ENCODE measurements around the gene GALNT18. TPM values are rescaled to one million over a fixed set of nuclear protein-coding genes. Genes with fewer than 3 reads are reported as not detected.

The GALNT18 gene
- total RNA-seq, 1 experiment from 2014 or later = 14.1 TPM

- intact Hi-C loops (cut with micrococcal nuclease) = no loop called here
- H3K9me3 Mint-ChIP-seq (ENCODE audit: unreplicated experiment) = no peaks in the 10 kb centered on the region
- no TSS peak for BruUV-seq (replicated peaks)
- TF ChIP-seq CTCF (IDR thresholded peaks at IDR 0.05; ENCODE audit: unreplicated experiment) = no peak
- peaks cover 9% of the 10 kb centered on the region for H3K36me3 Mint-ChIP-seq (ENCODE audit: insufficient read depth, unreplicated experiment)
- H3K4me1 Mint-ChIP-seq (ENCODE audit: insufficient read depth, unreplicated experiment) = peaks cover 11% of the 10 kb centered on the region
- ChIA-PET CTCF (interaction anchor here (0.6 to 1.0 kb wide), 2 partner anchors 144 to 150 kb away, joined by 3 read pairs; no protein-coding TSS in a partner anchor), POLR2A (no interaction called here)
- H3K4me3 Mint-ChIP-seq (ENCODE audit: unreplicated experiment) = no peak overlapping the region
- no peak for DNase-seq (ENCODE audit: unreplicated experiment)
- no peaks in the 10 kb centered on the region for H3K27me3 Mint-ChIP-seq (ENCODE audit: insufficient read depth, unreplicated experiment)
- H3K27ac Mint-ChIP-seq (ENCODE audit: low read depth, unreplicated experiment) = no peak overlapping the region
These were observed 185.0 kb downstream of the GALNT18 start for GRCh38 chr11:11436715-11437313.

- Mint-ChIP-seq H3K4me1 (ENCODE audit: insufficient read depth, unreplicated experiment) (peaks cover 14% of the 10 kb centered on the region), H3K27me3 (ENCODE audit: insufficient read depth, unreplicated experiment) (no peaks in the 10 kb centered on the region), H3K9me3 (ENCODE audit: unreplicated experiment) (no peaks in the 10 kb centered on the region), H3K27ac (ENCODE audit: low read depth, unreplicated experiment) (no peak overlapping the region), H3K4me3 (ENCODE audit: unreplicated experiment) (no peak overlapping the region), H3K36me3 (ENCODE audit: insufficient read depth, unreplicated experiment) (peaks cover 9% of the 10 kb centered on the region)
- CTCF ChIA-PET = interaction anchor here (0.6 to 0.8 kb wide), 3 partner anchors 12 to 656 kb away, joined by 3 read pairs; no protein-coding TSS in a partner anchor
- no peak for TF ChIP-seq CTCF (IDR thresholded peaks at IDR 0.05; ENCODE audit: unreplicated experiment)
- no TSS peak for BruUV-seq (replicated peaks)
- intact Hi-C loops (cut with micrococcal nuclease) = no loop called here
- DNase-seq (ENCODE audit: unreplicated experiment) = no peak
- POLR2A ChIA-PET = no interaction called here
These were observed 186.2 kb downstream of the GALNT18 start for GRCh38 chr11:11435635-11436034.

GRCh38 chr11:11433960-11434359 lies 187.8 kb downstream of the GALNT18 start:
- Mint-ChIP-seq H3K27me3 (ENCODE audit: insufficient read depth, unreplicated experiment) (no peaks in the 10 kb centered on the region), H3K4me3 (ENCODE audit: unreplicated experiment) (no peak overlapping the region), H3K27ac (ENCODE audit: low read depth, unreplicated experiment) (no peak overlapping the region), H3K4me1 (ENCODE audit: insufficient read depth, unreplicated experiment) (peaks cover 14% of the 10 kb centered on the region), H3K36me3 (ENCODE audit: insufficient read depth, unreplicated experiment) (peaks cover 15% of the 10 kb centered on the region), H3K9me3 (ENCODE audit: unreplicated experiment) (no peaks in the 10 kb centered on the region)
- no peak for TF ChIP-seq CTCF (IDR thresholded peaks at IDR 0.05; ENCODE audit: unreplicated experiment)
- ChIA-PET CTCF (no interaction called here), POLR2A (interaction anchor here (0.6 to 1.8 kb wide), 3 partner anchors 14 to 188 kb away, joined by 3 to 5 read pairs (median 3); partner anchors contain the start of gene GALNT18)
- BruUV-seq (replicated peaks) = no TSS peak
- intact Hi-C loops (cut with micrococcal nuclease) = no loop called here
- DNase-seq (ENCODE audit: unreplicated experiment) = no peak

GRCh38 chr11:11432621-11433319 lies 189.0 kb downstream of the GALNT18 start:
- TF ChIP-seq CTCF (IDR thresholded peaks at IDR 0.05; ENCODE audit: unreplicated experiment) = no peak
- intact Hi-C loops (cut with micrococcal nuclease) = no loop called here
- Mint-ChIP-seq H3K27ac (ENCODE audit: low read depth, unreplicated experiment) (no peak overlapping the region), H3K4me3 (ENCODE audit: unreplicated experiment) (no peak overlapping the region), H3K27me3 (ENCODE audit: insufficient read depth, unreplicated experiment) (no peaks in the 10 kb centered on the region), H3K9me3 (ENCODE audit: unreplicated experiment) (no peaks in the 10 kb centered on the region), H3K36me3 (ENCODE audit: insufficient read depth, unreplicated experiment) (peaks cover 12% of the 10 kb centered on the region), H3K4me1 (ENCODE audit: insufficient read depth, unreplicated experiment) (peaks cover 14% of the 10 kb centered on the region)
- CTCF ChIA-PET = interaction anchor here (0.6 to 1.0 kb wide), 2 partner anchors 28 to 124 kb away, joined by 3 read pairs; no protein-coding TSS in a partner anchor
- no TSS peak for BruUV-seq (replicated peaks)
- POLR2A ChIA-PET = interaction anchor here (0.6 to 1.8 kb wide), 5 partner anchors 10 to 405 kb away, joined by 3 to 5 read pairs (median 3); partner anchors contain the start of gene GALNT18
- peak; percentile 85 for DNase-seq (ENCODE audit: unreplicated experiment)

Measured in MCF 10A (cell line).